ENCODE data around the gene DAP3.
A peak's percentile ranks its signal among the peaks of the same experiment; 100 is the strongest.
"Not testable (repeated sequence)": the region's sequence is repeated elsewhere in the genome, so short reads cannot be mapped to it uniquely, and the experiment has no call there.

The DAP3 gene

DNA sequence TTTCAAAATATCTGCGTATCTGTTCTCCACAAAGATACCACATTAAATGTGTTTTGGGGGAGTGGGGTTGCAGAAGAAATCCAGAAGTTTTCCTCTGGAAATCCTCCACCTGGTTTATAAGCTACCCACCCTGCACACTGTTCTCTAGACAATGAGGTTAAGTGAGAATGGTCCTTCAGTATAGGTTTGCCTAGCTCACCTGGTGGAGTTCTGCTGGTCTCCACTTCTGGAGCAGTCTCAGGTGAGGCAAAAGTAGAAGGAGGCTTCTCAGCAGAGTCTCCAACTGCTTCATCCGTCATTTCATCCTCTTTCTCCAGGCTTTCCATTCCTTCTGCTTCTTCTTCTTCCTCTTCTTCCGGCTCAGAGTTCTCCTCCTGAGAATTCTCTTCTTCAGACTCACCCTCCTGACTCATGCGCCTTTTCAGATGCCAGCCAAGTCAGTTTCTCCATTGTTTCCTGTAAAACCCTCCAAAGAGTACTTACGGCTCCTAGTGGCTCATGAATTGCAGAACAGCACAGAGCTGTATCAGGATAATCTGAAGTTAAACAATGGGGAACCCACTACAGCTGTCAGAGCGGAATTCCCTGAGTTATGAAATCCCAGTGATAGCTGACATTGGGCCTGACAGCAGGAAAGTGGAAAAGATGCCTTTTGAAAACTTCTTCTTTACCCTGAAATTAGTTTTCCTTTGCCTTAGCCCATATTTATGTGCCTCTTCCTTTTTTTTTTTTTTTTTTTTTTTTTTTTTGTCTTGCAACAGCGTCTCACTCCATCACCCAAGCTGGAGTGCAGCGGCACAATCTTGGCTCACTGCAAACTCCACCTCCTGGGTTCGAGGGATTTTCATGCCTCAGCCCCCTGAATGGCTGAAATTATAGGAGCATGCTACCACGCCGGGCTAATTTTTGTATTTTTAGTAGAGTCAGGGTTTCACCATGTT, 40.4 kb upstream of the DAP3 start:
- TF ChIP-seq CTCF (conservative IDR thresholded peaks at IDR 0.05; ENCODE audit: low read depth, low read length), result peak; percentile 70
- peak; percentile 92 for DNase-seq (ENCODE audit: low read depth)
- H3K4me3 ChIP-seq (ENCODE audit: low read depth, low read length), result peak overlapping the region; percentile 9

GRCh38 chr1:155649676-155650075, 39.2 kb upstream of the DAP3 start:
- no peak for TF ChIP-seq CTCF (conservative IDR thresholded peaks at IDR 0.05; ENCODE audit: low read depth, low read length)
- H3K4me3 ChIP-seq (ENCODE audit: low read depth, low read length), result no peak overlapping the region
- no peak for DNase-seq (ENCODE audit: low read depth)

DNA sequence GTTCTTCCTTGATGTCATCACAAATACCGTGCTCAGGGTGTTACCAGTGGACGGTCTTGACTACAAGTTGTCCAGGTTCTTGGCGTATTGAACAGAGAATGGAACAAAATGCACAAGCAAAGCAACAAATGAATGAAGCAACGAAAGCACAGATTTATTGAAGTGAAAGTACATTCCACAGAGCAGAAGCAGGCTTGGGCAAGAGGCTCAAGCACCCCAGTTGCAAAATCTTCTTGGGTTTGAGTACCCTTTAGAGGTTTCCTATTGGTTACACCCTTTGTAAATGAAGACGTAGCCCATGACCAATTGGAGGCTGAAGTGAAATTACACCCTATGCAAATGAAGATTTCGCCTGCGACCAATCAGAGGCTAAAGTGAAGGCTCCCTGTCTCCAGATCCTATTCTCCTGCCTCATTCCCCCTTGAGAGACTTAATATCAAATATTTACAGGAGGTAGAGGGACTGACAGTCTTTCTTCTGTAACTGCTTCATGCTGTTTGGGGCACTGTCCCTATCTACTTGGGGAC, 38.6 kb upstream of the DAP3 start:
- peak; percentile 12 for DNase-seq (ENCODE audit: low read depth)
- TF ChIP-seq CTCF (conservative IDR thresholded peaks at IDR 0.05; ENCODE audit: low read depth, low read length), result no peak
- no peak overlapping the region for H3K4me3 ChIP-seq (ENCODE audit: low read depth, low read length)

DNA sequence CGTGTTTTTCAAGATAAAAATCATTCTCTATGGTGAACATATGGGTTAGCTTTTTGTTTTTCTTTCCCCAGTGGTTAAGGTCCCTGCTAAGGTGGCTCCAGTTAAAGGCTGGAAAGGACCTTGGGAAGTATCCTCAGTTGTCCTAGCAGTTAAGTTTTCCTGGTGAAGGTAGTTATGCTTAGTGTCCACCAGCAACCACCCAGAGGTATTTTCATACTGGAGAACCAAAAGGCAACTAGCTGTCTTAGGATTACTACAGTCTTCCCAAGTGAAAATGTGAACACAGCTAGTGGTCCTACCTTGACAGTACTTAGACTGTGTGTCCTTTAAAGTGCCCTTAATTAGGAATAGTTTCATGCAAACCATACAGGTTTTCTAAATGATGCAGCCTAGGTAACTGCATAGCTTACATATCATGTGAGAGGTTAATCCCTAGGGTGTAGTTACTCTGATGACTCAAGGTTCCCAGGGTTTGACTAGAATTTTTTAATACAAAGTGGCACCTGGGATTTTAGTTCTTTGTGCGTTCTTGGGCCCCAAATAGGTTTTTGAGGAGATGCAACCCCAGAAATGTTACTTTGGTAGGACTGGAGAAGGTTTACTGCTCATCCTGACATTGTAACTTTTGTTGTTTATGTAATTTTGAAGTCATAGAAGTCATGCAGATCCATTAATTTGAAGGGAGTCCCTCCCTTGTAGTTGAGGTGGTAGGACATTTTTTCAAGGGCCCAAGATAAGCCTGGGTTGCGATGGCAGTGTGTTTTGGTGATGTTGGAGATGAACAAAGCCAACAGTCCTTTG, 36.8 kb upstream of the DAP3 start:
- TF ChIP-seq CTCF (conservative IDR thresholded peaks at IDR 0.05; ENCODE audit: low read depth, low read length), result no peak
- DNase-seq (ENCODE audit: low read depth), result no peak
- H3K4me3 ChIP-seq (ENCODE audit: low read depth, low read length), result no peak overlapping the region

DNA sequence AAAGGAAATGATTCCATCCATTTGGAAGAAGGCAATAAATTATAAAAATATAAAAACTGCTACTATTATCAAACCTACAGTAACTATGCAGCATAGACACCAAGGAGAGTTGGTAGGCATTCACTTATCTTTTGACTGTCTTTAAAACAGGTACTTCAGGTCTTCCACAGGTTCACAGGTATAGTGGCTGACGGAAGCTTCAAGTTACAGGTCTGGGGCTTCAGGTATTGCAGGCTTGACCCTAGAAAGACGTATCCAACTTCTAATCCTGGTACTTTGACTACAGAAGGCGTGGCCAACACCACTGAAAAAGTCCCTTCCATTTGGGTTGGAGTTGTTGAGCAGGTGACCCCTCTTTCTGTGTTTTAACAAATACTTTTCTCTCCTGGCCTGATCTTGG, 35.9 kb upstream of the DAP3 start:
- H3K4me3 ChIP-seq (ENCODE audit: low read depth, low read length), result no peak overlapping the region
- DNase-seq (ENCODE audit: low read depth), result no peak
- TF ChIP-seq CTCF (conservative IDR thresholded peaks at IDR 0.05; ENCODE audit: low read depth, low read length), result no peak

GRCh38 chr1:155657463-155657862, 31.4 kb upstream of the DAP3 start:
- no peak for DNase-seq (ENCODE audit: low read depth)
- no peak for TF ChIP-seq CTCF (conservative IDR thresholded peaks at IDR 0.05; ENCODE audit: low read depth, low read length)
- H3K4me3 ChIP-seq (ENCODE audit: low read depth, low read length), result no peak overlapping the region

DNA sequence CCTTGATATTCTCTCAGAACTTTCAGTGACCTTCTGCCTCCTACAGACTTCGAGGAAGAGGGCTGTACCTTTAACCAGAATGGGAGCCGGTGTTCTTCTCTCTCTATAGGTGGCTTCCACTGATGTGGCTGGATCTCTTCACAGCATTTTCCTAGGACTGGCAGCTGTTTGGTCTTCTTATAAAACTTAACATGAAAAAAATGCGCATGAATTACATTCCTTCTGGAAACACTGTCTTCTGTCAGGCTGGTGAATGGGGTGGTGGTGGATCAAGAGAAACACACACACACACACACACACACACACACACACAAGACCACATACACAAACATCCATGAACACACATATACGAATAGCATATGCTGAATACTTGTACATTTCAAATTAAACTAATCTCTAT, 27.7 kb upstream of the DAP3 start:
- not testable (repeated sequence) for H3K4me3 ChIP-seq (ENCODE audit: low read depth, low read length); DNase-seq (ENCODE audit: low read depth)
